OCI-LY3 (cell line): Measurements from ENCODE around the gene SV2B.

Source experiments
- EZH2phosphoT487 ChIP-seq: fragments of 200-600 bp; shearing (Covaris generic); IDR thresholded peaks from 2 replicates; pipeline ENCODE4 v1.6.1; 2018; ENCODE audit warnings: antibody characterized with exemption, mixed run types, low read depth
- TF ChIP-seq, protein P1 (sequence below): fragments of 200-600, 300-600 bp; sonication (generic); IDR thresholded peaks from 2 replicates; pipeline ENCODE4 v1.5.1; 2014; ENCODE audit warnings: antibody characterized with exemption, low read length, low read depth

- TF ChIP-seq, protein P1, sequence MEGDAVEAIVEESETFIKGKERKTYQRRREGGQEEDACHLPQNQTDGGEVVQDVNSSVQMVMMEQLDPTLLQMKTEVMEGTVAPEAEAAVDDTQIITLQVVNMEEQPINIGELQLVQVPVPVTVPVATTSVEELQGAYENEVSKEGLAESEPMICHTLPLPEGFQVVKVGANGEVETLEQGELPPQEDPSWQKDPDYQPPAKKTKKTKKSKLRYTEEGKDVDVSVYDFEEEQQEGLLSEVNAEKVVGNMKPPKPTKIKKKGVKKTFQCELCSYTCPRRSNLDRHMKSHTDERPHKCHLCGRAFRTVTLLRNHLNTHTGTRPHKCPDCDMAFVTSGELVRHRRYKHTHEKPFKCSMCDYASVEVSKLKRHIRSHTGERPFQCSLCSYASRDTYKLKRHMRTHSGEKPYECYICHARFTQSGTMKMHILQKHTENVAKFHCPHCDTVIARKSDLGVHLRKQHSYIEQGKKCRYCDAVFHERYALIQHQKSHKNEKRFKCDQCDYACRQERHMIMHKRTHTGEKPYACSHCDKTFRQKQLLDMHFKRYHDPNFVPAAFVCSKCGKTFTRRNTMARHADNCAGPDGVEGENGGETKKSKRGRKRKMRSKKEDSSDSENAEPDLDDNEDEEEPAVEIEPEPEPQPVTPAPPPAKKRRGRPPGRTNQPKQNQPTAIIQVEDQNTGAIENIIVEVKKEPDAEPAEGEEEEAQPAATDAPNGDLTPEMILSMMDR, result no peak
- no peak for TF ChIP-seq EZH2phosphoT487
These were observed 96.7 kb downstream of the SV2B start for GRCh38 chr15:91196768-91197167.
